Measurements from ENCODE around the gene CTTNBP2.

DNA sequence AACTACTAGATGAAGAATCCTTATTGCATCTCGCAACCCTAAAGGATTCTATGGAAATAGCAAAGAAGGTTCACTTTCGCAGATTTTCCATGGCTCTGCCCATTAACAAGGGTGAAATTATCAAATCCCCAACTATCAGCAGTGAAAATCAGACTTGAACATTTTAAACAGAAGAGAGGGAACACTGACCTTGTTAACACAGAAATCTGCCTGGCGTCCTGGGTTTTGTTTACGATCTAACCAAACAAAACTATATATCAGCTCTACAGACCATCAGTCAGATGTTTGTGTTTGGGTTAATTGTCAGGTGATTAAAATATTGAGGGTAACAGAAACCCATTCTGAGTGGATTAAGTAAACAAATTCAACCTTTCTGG is 1.9 kb downstream of the CTTNBP2 start:
- TF ChIP-seq POLR2A (IDR thresholded peaks at IDR 0.05; ENCODE audit: low read length) = no peak
- no peak for TF ChIP-seq GATA1 (IDR thresholded peaks at IDR 0.05; ENCODE audit: low read depth, low read length)
